ENCODE measurements around the gene VWA8. TPM values are rescaled to one million over a fixed set of nuclear protein-coding genes. Genes with fewer than 3 reads are reported as not detected.
"Not testable (repeated sequence)": the region's sequence is repeated elsewhere in the genome, so short reads cannot be mapped to it uniquely, and the experiment has no call there.

Gene VWA8
- total RNA-seq, 1 donor = 21.4 TPM

GRCh38 chr13:41914552-41914951 is 46.4 kb downstream of the VWA8 start:
- Histone ChIP-seq H3K4me2 (ENCODE audit: insufficient read depth, low read length) (no peak overlapping the region), H3K36me3 (ENCODE audit: insufficient read depth, low read length) (no peaks in the 10 kb centered on the region), H4K20me1 (ENCODE audit: insufficient read depth, low read length) (no peaks in the 10 kb centered on the region), H3K27me3 (ENCODE audit: insufficient read depth, low read length) (no peaks in the 10 kb centered on the region), H2AFZ (ENCODE audit: low read length) (no peak overlapping the region), H3K4me3 (ENCODE audit: insufficient read depth, low read length) (no peak overlapping the region), H3K9me3 (ENCODE audit: low read depth, low read length) (no peaks in the 10 kb centered on the region), H3K4me1 (ENCODE audit: insufficient read depth, low read length) (peaks cover 32% of the 10 kb centered on the region), H3K79me2 (ENCODE audit: insufficient read depth, low read length) (peaks cover 25% of the 10 kb centered on the region), H3K27ac (ENCODE audit: low read depth, low read length) (no peak overlapping the region)
- no peak for TF ChIP-seq CTCF (IDR thresholded peaks at IDR 0.05; ENCODE audit: extremely low read depth, low read depth, low read length)
- DNase-seq (ENCODE audit: insufficient read length, low spot score, missing footprints) = no peak

GRCh38 chr13:41909506-41909905 is 51.4 kb downstream of the VWA8 start:
- H3K4me3 ChIP-seq (ENCODE audit: insufficient read depth, low read length) = no peak overlapping the region
- H2AFZ ChIP-seq (ENCODE audit: low read length) = no peak overlapping the region
- H3K4me1 ChIP-seq (ENCODE audit: insufficient read depth, low read length) = no peaks in the 10 kb centered on the region
- no peaks in the 10 kb centered on the region for H3K9me3 ChIP-seq (ENCODE audit: low read depth, low read length)
- H3K79me2 ChIP-seq (ENCODE audit: insufficient read depth, low read length) = peaks cover 5% of the 10 kb centered on the region
- no peak for TF ChIP-seq CTCF (IDR thresholded peaks at IDR 0.05; ENCODE audit: extremely low read depth, low read depth, low read length)
- H3K27me3 ChIP-seq (ENCODE audit: insufficient read depth, low read length) = no peaks in the 10 kb centered on the region
- H3K36me3 ChIP-seq (ENCODE audit: insufficient read depth, low read length) = no peaks in the 10 kb centered on the region
- no peak overlapping the region for H3K27ac ChIP-seq (ENCODE audit: low read depth, low read length)
- H3K4me2 ChIP-seq (ENCODE audit: insufficient read depth, low read length) = no peak overlapping the region
- DNase-seq (ENCODE audit: insufficient read length, low spot score, missing footprints) = no peak
- no peaks in the 10 kb centered on the region for H4K20me1 ChIP-seq (ENCODE audit: insufficient read depth, low read length)

- DNase-seq (ENCODE audit: insufficient read length, low spot score, missing footprints) = peak; percentile 76
- Histone ChIP-seq H3K4me1 (ENCODE audit: insufficient read depth, low read length) (peaks cover 5% of the 10 kb centered on the region), H2AFZ (ENCODE audit: low read length) (no peak overlapping the region), H3K79me2 (ENCODE audit: insufficient read depth, low read length) (no peaks in the 10 kb centered on the region), H3K27ac (ENCODE audit: low read depth, low read length) (no peak overlapping the region), H3K36me3 (ENCODE audit: insufficient read depth, low read length) (no peaks in the 10 kb centered on the region), H4K20me1 (ENCODE audit: insufficient read depth, low read length) (no peaks in the 10 kb centered on the region), H3K9me3 (ENCODE audit: low read depth, low read length) (no peaks in the 10 kb centered on the region), H3K27me3 (ENCODE audit: insufficient read depth, low read length) (no peaks in the 10 kb centered on the region), H3K4me3 (ENCODE audit: insufficient read depth, low read length) (no peak overlapping the region), H3K4me2 (ENCODE audit: insufficient read depth, low read length) (no peak overlapping the region)
- TF ChIP-seq CTCF (IDR thresholded peaks at IDR 0.05; ENCODE audit: extremely low read depth, low read depth, low read length) = peak; percentile 68
These were observed 55.2 kb downstream of the VWA8 start for GRCh38 chr13:41905600-41906254.

- Histone ChIP-seq H3K36me3 (ENCODE audit: insufficient read depth, low read length) (no peaks in the 10 kb centered on the region), H3K79me2 (ENCODE audit: insufficient read depth, low read length) (no peaks in the 10 kb centered on the region), H3K27me3 (ENCODE audit: insufficient read depth, low read length) (no peaks in the 10 kb centered on the region), H3K4me1 (ENCODE audit: insufficient read depth, low read length) (peaks cover 5% of the 10 kb centered on the region), H4K20me1 (ENCODE audit: insufficient read depth, low read length) (no peaks in the 10 kb centered on the region), H3K4me3 (ENCODE audit: insufficient read depth, low read length) (no peak overlapping the region), H3K4me2 (ENCODE audit: insufficient read depth, low read length) (no peak overlapping the region), H3K27ac (ENCODE audit: low read depth, low read length) (no peak overlapping the region), H3K9me3 (ENCODE audit: low read depth, low read length) (no peaks in the 10 kb centered on the region), H2AFZ (ENCODE audit: low read length) (no peak overlapping the region)
- DNase-seq (ENCODE audit: insufficient read length, low spot score, missing footprints) = no peak
- no peak for TF ChIP-seq CTCF (IDR thresholded peaks at IDR 0.05; ENCODE audit: extremely low read depth, low read depth, low read length)
These were observed 60.0 kb downstream of the VWA8 start for GRCh38 chr13:41900918-41901317.

GRCh38 chr13:41898411-41898810 is 62.5 kb downstream of the VWA8 start:
- not testable (repeated sequence) for H2AFZ ChIP-seq (ENCODE audit: low read length); H3K27me3 ChIP-seq (ENCODE audit: insufficient read depth, low read length); H3K79me2 ChIP-seq (ENCODE audit: insufficient read depth, low read length); H3K27ac ChIP-seq (ENCODE audit: low read depth, low read length); DNase-seq (ENCODE audit: insufficient read length, low spot score, missing footprints); H3K4me1 ChIP-seq (ENCODE audit: insufficient read depth, low read length); H3K4me3 ChIP-seq (ENCODE audit: insufficient read depth, low read length); H3K36me3 ChIP-seq (ENCODE audit: insufficient read depth, low read length); H4K20me1 ChIP-seq (ENCODE audit: insufficient read depth, low read length); H3K4me2 ChIP-seq (ENCODE audit: insufficient read depth, low read length); H3K9me3 ChIP-seq (ENCODE audit: low read depth, low read length)
